DND-41 (cell line): Measurements from ENCODE around the gene DNLZ.

Experiments used
- EZH2 ChIP-seq: IDR thresholded peaks from 3 replicates; pipeline ENCODE4 v1.6.1; 2012; ENCODE audit warnings: borderline replicate concordance, low read depth, mild to moderate bottlenecking, moderate library complexity, low read length, inconsistent platforms; ENCODE audit not compliant: severe bottlenecking
- TF ChIP-seq, protein P1 (sequence below): IDR thresholded peaks from 2 replicates; pipeline ENCODE4 v1.5.1; 2012; ENCODE audit warnings: borderline replicate concordance, low read length, moderate library complexity, mild to moderate bottlenecking; ENCODE audit not compliant: poor library complexity, severe bottlenecking; ENCODE audit errors: extremely low read depth

DNA sequence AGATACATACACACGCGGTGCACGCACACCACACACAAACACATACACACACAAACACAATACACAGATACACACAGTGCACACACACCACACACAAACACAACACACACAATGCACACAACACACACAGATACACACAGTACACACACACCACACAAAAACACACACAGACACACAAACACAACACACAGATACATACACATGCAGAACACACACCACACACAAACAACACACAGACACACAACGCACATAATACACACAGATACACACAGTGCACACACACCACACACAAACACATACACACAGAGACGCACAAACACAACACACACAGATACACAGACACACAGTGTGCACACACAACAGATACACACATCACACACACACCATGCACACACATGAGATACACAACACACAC lies 53.7 kb downstream of the DNLZ start:
- TF ChIP-seq, protein P1, sequence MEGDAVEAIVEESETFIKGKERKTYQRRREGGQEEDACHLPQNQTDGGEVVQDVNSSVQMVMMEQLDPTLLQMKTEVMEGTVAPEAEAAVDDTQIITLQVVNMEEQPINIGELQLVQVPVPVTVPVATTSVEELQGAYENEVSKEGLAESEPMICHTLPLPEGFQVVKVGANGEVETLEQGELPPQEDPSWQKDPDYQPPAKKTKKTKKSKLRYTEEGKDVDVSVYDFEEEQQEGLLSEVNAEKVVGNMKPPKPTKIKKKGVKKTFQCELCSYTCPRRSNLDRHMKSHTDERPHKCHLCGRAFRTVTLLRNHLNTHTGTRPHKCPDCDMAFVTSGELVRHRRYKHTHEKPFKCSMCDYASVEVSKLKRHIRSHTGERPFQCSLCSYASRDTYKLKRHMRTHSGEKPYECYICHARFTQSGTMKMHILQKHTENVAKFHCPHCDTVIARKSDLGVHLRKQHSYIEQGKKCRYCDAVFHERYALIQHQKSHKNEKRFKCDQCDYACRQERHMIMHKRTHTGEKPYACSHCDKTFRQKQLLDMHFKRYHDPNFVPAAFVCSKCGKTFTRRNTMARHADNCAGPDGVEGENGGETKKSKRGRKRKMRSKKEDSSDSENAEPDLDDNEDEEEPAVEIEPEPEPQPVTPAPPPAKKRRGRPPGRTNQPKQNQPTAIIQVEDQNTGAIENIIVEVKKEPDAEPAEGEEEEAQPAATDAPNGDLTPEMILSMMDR = no peak
- no peak for TF ChIP-seq EZH2
